Activated naive CD8-positive, alpha-beta T cell treated with anti-CD3 and anti-CD28 coated beads, Interleukin-2, amount 50 U/mL, for 24 hours (primary cell): ENCODE results near the gene RAP1A.

ENCODE experiments used
- ATAC-seq: fragments of 150-1000 bp; cut with Tn5 transposase; one replicate; pipeline ENCODE4 v1.10.0; 2021
- DNase-seq: peaks from one replicate; pipeline ENCODE4 v3.0.0; 2021
- H3K27ac Mint-ChIP-seq: one replicate; pipeline ENCODE4 v1.8.0; 2021; ENCODE audit warnings: mild to moderate bottlenecking, mixed read lengths
- H3K27me3 Mint-ChIP-seq: one replicate; pipeline ENCODE4 v1.8.0; 2021; ENCODE audit warnings: mixed read lengths
- H3K36me3 Mint-ChIP-seq: one replicate; pipeline ENCODE4 v1.8.0; 2021; ENCODE audit warnings: low read depth, mixed read lengths
- H3K4me1 Mint-ChIP-seq: one replicate; pipeline ENCODE4 v1.8.0; 2021; ENCODE audit warnings: mixed read lengths
- H3K4me3 Mint-ChIP-seq: one replicate; pipeline ENCODE4 v1.8.0; 2021; ENCODE audit warnings: mild to moderate bottlenecking, moderate library complexity, mixed read lengths
- H3K9me3 Mint-ChIP-seq: one replicate; pipeline ENCODE4 v1.8.0; 2021; ENCODE audit warnings: mixed read lengths

The RAP1A gene

GRCh38 chr1:111592389-111593361 is 26.9 kb upstream of the RAP1A start:
- Mint-ChIP-seq H3K27me3 (no peaks in the 10 kb centered on the region), H3K27ac (peak overlapping the region; percentile 89), H3K36me3 (no peaks in the 10 kb centered on the region), H3K4me1 (peaks cover 77% of the 10 kb centered on the region), H3K9me3 (no peaks in the 10 kb centered on the region), H3K4me3 (peak overlapping the region; percentile 69)
- ATAC-seq: peak; percentile 97
- peak; percentile 94 for DNase-seq

GRCh38 chr1:111593403-111594305 is 25.9 kb upstream of the RAP1A start:
- ATAC-seq (no peak), DNase-seq (no peak)
- H3K36me3 Mint-ChIP-seq: no peaks in the 10 kb centered on the region
- no peaks in the 10 kb centered on the region for H3K9me3 Mint-ChIP-seq
- H3K4me3 Mint-ChIP-seq: peak overlapping the region; percentile 69
- H3K27me3 Mint-ChIP-seq: no peaks in the 10 kb centered on the region
- peak overlapping the region; percentile 89 for H3K27ac Mint-ChIP-seq
- H3K4me1 Mint-ChIP-seq: peaks cover 87% of the 10 kb centered on the region

- H3K27ac Mint-ChIP-seq: peak overlapping the region; percentile 86
- H3K9me3 Mint-ChIP-seq: no peaks in the 10 kb centered on the region
- no peak for DNase-seq
- no peak for ATAC-seq
- no peaks in the 10 kb centered on the region for H3K36me3 Mint-ChIP-seq
- no peaks in the 10 kb centered on the region for H3K27me3 Mint-ChIP-seq
- peak overlapping the region; percentile 67 for H3K4me3 Mint-ChIP-seq
- peaks cover 93% of the 10 kb centered on the region for H3K4me1 Mint-ChIP-seq
Measured at GRCh38 chr1:111594306-111594693, 25.3 kb upstream of the RAP1A start.

- H3K4me1 Mint-ChIP-seq: peaks cover 100% of the 10 kb centered on the region
- no peak overlapping the region for H3K27ac Mint-ChIP-seq
- H3K9me3 Mint-ChIP-seq: no peaks in the 10 kb centered on the region
- no peak for DNase-seq
- H3K27me3 Mint-ChIP-seq: no peaks in the 10 kb centered on the region
- no peak overlapping the region for H3K4me3 Mint-ChIP-seq
- H3K36me3 Mint-ChIP-seq: peaks cover 2% of the 10 kb centered on the region
- ATAC-seq: no peak
Measured at GRCh38 chr1:111595807-111596206, 23.8 kb upstream of the RAP1A start.

GRCh38 chr1:111596499-111596898 is 23.1 kb upstream of the RAP1A start:
- Mint-ChIP-seq H3K27me3 (no peaks in the 10 kb centered on the region), H3K36me3 (peaks cover 2% of the 10 kb centered on the region), H3K27ac (peak overlapping the region; percentile 85), H3K4me3 (peak overlapping the region; percentile 3), H3K4me1 (peaks cover 100% of the 10 kb centered on the region), H3K9me3 (no peaks in the 10 kb centered on the region)
- peak; percentile 10 for ATAC-seq
- DNase-seq: peak; percentile 59

GRCh38 chr1:111597426-111597825 is 22.2 kb upstream of the RAP1A start:
- Mint-ChIP-seq H3K27me3 (no peaks in the 10 kb centered on the region), H3K4me3 (peak overlapping the region; percentile 34), H3K27ac (peak overlapping the region; percentile 85), H3K36me3 (peaks cover 2% of the 10 kb centered on the region), H3K9me3 (no peaks in the 10 kb centered on the region), H3K4me1 (peaks cover 100% of the 10 kb centered on the region)
- DNase-seq (no peak), ATAC-seq (no peak)

GRCh38 chr1:111598544-111598943 is 21.0 kb upstream of the RAP1A start:
- H3K4me3 Mint-ChIP-seq: peak overlapping the region; percentile 45
- no peak for DNase-seq

GRCh38 chr1:111599781-111600693 is 19.6 kb upstream of the RAP1A start:
- no peak for ATAC-seq
- Mint-ChIP-seq H3K27ac (peak overlapping the region; percentile 80), H3K4me3 (peak overlapping the region; percentile 23), H3K36me3 (peaks cover 2% of the 10 kb centered on the region), H3K9me3 (no peaks in the 10 kb centered on the region), H3K4me1 (peaks cover 100% of the 10 kb centered on the region), H3K27me3 (no peaks in the 10 kb centered on the region)
- no peak for DNase-seq

More at GRCh38 chr1:111598544-111598943, 21.0 kb upstream of the RAP1A start:
- peaks cover 2% of the 10 kb centered on the region for H3K36me3 Mint-ChIP-seq
- H3K9me3 Mint-ChIP-seq: no peaks in the 10 kb centered on the region
- no peaks in the 10 kb centered on the region for H3K27me3 Mint-ChIP-seq
- ATAC-seq: peak; percentile 29
- peak overlapping the region; percentile 85 for H3K27ac Mint-ChIP-seq
- peaks cover 100% of the 10 kb centered on the region for H3K4me1 Mint-ChIP-seq

GRCh38 chr1:111600886-111601386 is 18.7 kb upstream of the RAP1A start:
- Mint-ChIP-seq H3K36me3 (peaks cover 2% of the 10 kb centered on the region), H3K4me1 (peaks cover 100% of the 10 kb centered on the region), H3K4me3 (peak overlapping the region; percentile 33), H3K9me3 (no peaks in the 10 kb centered on the region), H3K27me3 (no peaks in the 10 kb centered on the region), H3K27ac (peak overlapping the region; percentile 87)
- ATAC-seq (peak; percentile 51), DNase-seq (no peak)

- H3K4me1 Mint-ChIP-seq: peaks cover 94% of the 10 kb centered on the region
- no peaks in the 10 kb centered on the region for H3K9me3 Mint-ChIP-seq
- peaks cover 2% of the 10 kb centered on the region for H3K36me3 Mint-ChIP-seq
- no peaks in the 10 kb centered on the region for H3K27me3 Mint-ChIP-seq
- peak overlapping the region; percentile 93 for H3K27ac Mint-ChIP-seq
- no peak for ATAC-seq
- no peak overlapping the region for H3K4me3 Mint-ChIP-seq
- DNase-seq: no peak
Measured at GRCh38 chr1:111602302-111602701, 17.3 kb upstream of the RAP1A start.

- Mint-ChIP-seq H3K27me3 (no peaks in the 10 kb centered on the region), H3K36me3 (peaks cover 2% of the 10 kb centered on the region), H3K4me3 (peak overlapping the region; percentile 43), H3K9me3 (no peaks in the 10 kb centered on the region), H3K27ac (peak overlapping the region; percentile 93), H3K4me1 (peaks cover 88% of the 10 kb centered on the region)
- ATAC-seq (peak; percentile 27), DNase-seq (peak; percentile 47)
Measured at GRCh38 chr1:111602974-111603373, 16.6 kb upstream of the RAP1A start.

GRCh38 chr1:111603979-111604378 is 15.6 kb upstream of the RAP1A start:
- peak overlapping the region; percentile 93 for H3K27ac Mint-ChIP-seq
- peak overlapping the region; percentile 59 for H3K4me3 Mint-ChIP-seq
- no peaks in the 10 kb centered on the region for H3K9me3 Mint-ChIP-seq
- peak; percentile 86 for ATAC-seq
- peak; percentile 73 for DNase-seq
- no peaks in the 10 kb centered on the region for H3K27me3 Mint-ChIP-seq
- H3K4me1 Mint-ChIP-seq: peaks cover 77% of the 10 kb centered on the region
- H3K36me3 Mint-ChIP-seq: peaks cover 2% of the 10 kb centered on the region

- no peaks in the 10 kb centered on the region for H3K9me3 Mint-ChIP-seq
- no peak overlapping the region for H3K4me3 Mint-ChIP-seq
- peak overlapping the region; percentile 93 for H3K27ac Mint-ChIP-seq
- peaks cover 70% of the 10 kb centered on the region for H3K4me1 Mint-ChIP-seq
- H3K36me3 Mint-ChIP-seq: peaks cover under 1% of the 10 kb centered on the region
- H3K27me3 Mint-ChIP-seq: no peaks in the 10 kb centered on the region
- DNase-seq: no peak
- no peak for ATAC-seq
Measured at GRCh38 chr1:111604931-111605330, 14.7 kb upstream of the RAP1A start.
